ENCODE measurements around the gene GOSR2.
"Not testable (repeated sequence)": the region's sequence is repeated elsewhere in the genome, so short reads cannot be mapped to it uniquely, and the experiment has no call there.

The GOSR2 gene

GRCh38 chr17:46915596-46915995 is 7.4 kb upstream of the GOSR2 start:
- no peak overlapping the region for H3K4me3 ChIP-seq (ENCODE audit: low read length)
- no peaks in the 10 kb centered on the region for H3K27me3 ChIP-seq (ENCODE audit: insufficient read depth, low read length)
- no peaks in the 10 kb centered on the region for H3K9me3 ChIP-seq (ENCODE audit: insufficient read depth, low read depth, low read length)
- H3K4me1 ChIP-seq (ENCODE audit: insufficient read depth, low read length), result no peaks in the 10 kb centered on the region
- WGBS, result 46% methylated on average over 1 of the region's 1 CpG
- no peak overlapping the region for H3K27ac ChIP-seq (ENCODE audit: low read depth, low read length)
- H3K36me3 ChIP-seq (ENCODE audit: insufficient read depth, low read length), result no peaks in the 10 kb centered on the region
- H3K9ac ChIP-seq (ENCODE audit: low read depth, low read length), result no peak overlapping the region

DNA sequence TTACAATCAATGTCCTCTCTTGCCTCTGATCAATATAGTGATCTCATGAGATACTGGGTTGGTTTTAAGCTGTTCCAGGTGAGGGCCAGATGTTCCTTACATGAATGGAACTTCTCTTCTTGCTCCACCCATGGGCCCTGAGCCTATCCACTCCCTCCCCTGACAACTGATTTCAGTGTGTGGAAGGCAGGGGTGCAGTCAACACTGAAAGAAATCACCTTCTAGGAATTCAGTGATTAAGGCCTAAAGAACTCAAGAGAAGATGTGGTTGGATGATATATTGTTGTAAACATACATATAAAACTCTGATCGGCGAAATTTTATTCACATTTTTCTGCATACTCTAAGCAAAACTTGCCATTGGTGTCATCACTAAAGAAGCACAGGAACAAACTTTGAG is 6.7 kb upstream of the GOSR2 start:
- Histone ChIP-seq H3K4me3 (ENCODE audit: low read length) (no peak overlapping the region), H3K9ac (ENCODE audit: low read depth, low read length) (no peak overlapping the region), H3K9me3 (ENCODE audit: insufficient read depth, low read depth, low read length) (no peaks in the 10 kb centered on the region), H3K27me3 (ENCODE audit: insufficient read depth, low read length) (no peaks in the 10 kb centered on the region), H3K36me3 (ENCODE audit: insufficient read depth, low read length) (no peaks in the 10 kb centered on the region), H3K4me1 (ENCODE audit: insufficient read depth, low read length) (no peaks in the 10 kb centered on the region), H3K27ac (ENCODE audit: low read depth, low read length) (no peak overlapping the region)
- WGBS, result 90% methylated on average over 2 of the region's 2 CpGs

- Histone ChIP-seq H3K27me3 (ENCODE audit: insufficient read depth, low read length) (no peaks in the 10 kb centered on the region), H3K27ac (ENCODE audit: low read depth, low read length) (no peak overlapping the region), H3K4me3 (ENCODE audit: low read length) (no peak overlapping the region), H3K9ac (ENCODE audit: low read depth, low read length) (no peak overlapping the region), H3K9me3 (ENCODE audit: insufficient read depth, low read depth, low read length) (no peaks in the 10 kb centered on the region), H3K4me1 (ENCODE audit: insufficient read depth, low read length) (no peaks in the 10 kb centered on the region), H3K36me3 (ENCODE audit: insufficient read depth, low read length) (no peaks in the 10 kb centered on the region)
- 87% methylated on average over 3 of the region's 3 CpGs for WGBS
Measured at GRCh38 chr17:46916623-46917022, 6.3 kb upstream of the GOSR2 start.

DNA sequence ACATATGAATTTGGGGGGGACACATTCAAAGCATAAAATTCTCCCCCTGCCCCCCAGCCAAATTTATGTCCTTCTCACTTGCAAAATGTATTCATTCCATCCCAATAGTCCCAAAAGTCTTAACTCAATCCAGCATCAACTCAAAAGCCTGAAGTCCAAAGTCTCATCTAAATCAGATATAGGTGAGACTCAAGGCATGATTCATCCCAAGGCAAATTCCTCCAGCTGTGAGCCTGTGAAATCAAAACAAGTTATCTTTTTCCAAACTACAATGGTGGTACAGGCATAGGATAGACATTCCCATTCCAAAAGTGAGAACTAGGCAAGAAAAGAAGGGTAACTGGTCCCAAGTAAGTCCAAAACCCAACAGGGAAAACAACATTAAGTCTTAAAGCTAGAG is 5.9 kb upstream of the GOSR2 start:
- Histone ChIP-seq H3K27me3 (ENCODE audit: insufficient read depth, low read length) (no peaks in the 10 kb centered on the region), H3K27ac (ENCODE audit: low read depth, low read length) (no peak overlapping the region), H3K36me3 (ENCODE audit: insufficient read depth, low read length) (no peaks in the 10 kb centered on the region), H3K4me3 (ENCODE audit: low read length) (no peak overlapping the region), H3K9me3 (ENCODE audit: insufficient read depth, low read depth, low read length) (no peaks in the 10 kb centered on the region), H3K4me1 (ENCODE audit: insufficient read depth, low read length) (no peaks in the 10 kb centered on the region), H3K9ac (ENCODE audit: low read depth, low read length) (no peak overlapping the region)

DNA sequence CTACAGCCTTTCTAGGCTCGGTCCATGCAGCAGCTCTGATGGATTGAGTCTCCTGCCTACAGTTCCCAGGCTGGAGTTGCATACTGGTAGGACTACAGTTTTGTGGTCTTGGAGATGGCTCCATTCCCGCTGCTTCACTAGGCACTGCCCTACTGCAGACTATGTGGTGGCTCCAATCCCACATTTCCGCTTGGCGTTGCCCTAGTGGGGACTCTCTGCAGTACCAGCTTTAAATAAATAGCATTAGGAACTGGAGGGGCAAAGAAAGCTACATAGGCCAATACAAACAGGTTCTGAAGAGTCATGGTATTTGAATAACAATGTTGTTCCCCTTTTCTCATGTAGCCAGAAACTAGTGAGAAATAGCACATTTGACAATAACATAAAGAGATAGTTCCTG is 5.4 kb upstream of the GOSR2 start:
- Histone ChIP-seq H3K4me1 (ENCODE audit: insufficient read depth, low read length) (no peaks in the 10 kb centered on the region), H3K27ac (ENCODE audit: low read depth, low read length) (no peak overlapping the region), H3K9me3 (ENCODE audit: insufficient read depth, low read depth, low read length) (no peaks in the 10 kb centered on the region), H3K36me3 (ENCODE audit: insufficient read depth, low read length) (no peaks in the 10 kb centered on the region), H3K4me3 (ENCODE audit: low read length) (no peak overlapping the region), H3K9ac (ENCODE audit: low read depth, low read length) (no peak overlapping the region), H3K27me3 (ENCODE audit: insufficient read depth, low read length) (no peaks in the 10 kb centered on the region)
- 81% methylated on average over 4 of the region's 4 CpGs for WGBS

GRCh38 chr17:46921962-46922361 is 998 bp upstream of the GOSR2 start:
- WGBS, result 81% methylated on average over 4 of the region's 4 CpGs
- H3K27ac ChIP-seq (ENCODE audit: low read depth, low read length), result not testable (repeated sequence)

DNA sequence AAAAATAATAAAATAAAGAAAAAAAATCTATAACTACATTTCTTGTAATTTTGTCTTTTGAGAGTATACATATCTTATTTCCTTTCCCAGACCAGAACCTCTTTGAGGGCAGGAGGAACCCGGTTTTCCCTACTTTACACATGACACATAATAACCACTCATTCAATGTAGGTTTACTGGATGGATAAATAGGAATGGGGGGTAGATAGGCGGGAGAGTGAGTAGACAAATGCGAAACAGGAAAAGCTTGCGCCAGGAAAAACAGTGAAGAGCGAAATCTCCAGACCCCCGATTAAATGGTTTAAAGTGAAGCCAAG is 515 bp upstream of the GOSR2 start:
- H3K4me3 ChIP-seq (ENCODE audit: low read length), result peak overlapping the region; percentile 95
- WGBS, result under 1% methylated on average over 5 of the region's 6 CpGs
- H3K4me1 ChIP-seq (ENCODE audit: insufficient read depth, low read length), result peaks cover 5% of the 10 kb centered on the region; the same call in 1 of the 2 replicates

More at GRCh38 chr17:46921962-46922361, 998 bp upstream of the GOSR2 start:
- not testable (repeated sequence) for H3K9me3 ChIP-seq (ENCODE audit: insufficient read depth, low read depth, low read length); H3K27me3 ChIP-seq (ENCODE audit: insufficient read depth, low read length); H3K4me1 ChIP-seq (ENCODE audit: insufficient read depth, low read length); H3K9ac ChIP-seq (ENCODE audit: low read depth, low read length); H3K36me3 ChIP-seq (ENCODE audit: insufficient read depth, low read length)
- peak overlapping the region; percentile 95 for H3K4me3 ChIP-seq (ENCODE audit: low read length)

DNA sequence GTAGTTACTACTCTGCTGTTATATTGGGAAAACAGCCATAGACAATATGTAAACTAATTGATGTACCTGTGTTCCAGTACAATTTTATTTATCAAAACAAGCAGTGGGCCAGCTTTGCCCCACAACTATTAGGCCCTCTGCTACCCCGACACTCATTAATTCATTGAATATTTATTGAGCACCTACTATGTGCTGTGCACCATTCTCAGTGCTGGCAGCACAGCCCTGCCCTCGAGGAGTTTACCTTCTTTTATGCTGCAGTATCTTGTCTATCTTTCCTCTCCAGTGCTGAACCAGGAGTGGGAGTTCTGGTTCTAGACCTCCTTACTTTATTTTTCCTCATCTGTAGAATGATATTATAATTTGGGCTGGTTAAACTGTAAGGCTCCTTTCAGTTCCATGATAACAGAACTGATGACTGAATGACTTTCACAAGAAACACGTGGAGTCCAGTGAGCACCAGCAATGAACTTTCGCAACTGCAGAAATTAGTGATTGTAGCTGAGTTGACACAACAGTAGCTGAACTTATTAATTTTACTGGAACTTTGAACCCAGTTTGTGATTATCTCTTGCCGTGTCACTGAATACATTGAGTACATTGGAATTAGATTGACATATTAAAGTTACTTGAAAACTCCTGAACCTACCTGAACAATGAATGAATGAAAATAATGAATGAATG is 2.4 kb downstream of the GOSR2 start:
- Histone ChIP-seq H3K27ac (ENCODE audit: low read depth, low read length) (no peak overlapping the region), H3K9me3 (ENCODE audit: insufficient read depth, low read depth, low read length) (no peaks in the 10 kb centered on the region), H3K4me1 (ENCODE audit: insufficient read depth, low read length) (peaks cover 5% of the 10 kb centered on the region; the same call in 1 of the 2 replicates), H3K4me3 (ENCODE audit: low read length) (no peak overlapping the region), H3K36me3 (ENCODE audit: insufficient read depth, low read length) (peaks cover 10% of the 10 kb centered on the region), H3K27me3 (ENCODE audit: insufficient read depth, low read length) (no peaks in the 10 kb centered on the region), H3K9ac (ENCODE audit: low read depth, low read length) (no peak overlapping the region)
- 90% methylated on average over 5 of the region's 5 CpGs for WGBS

More for the DNA sequence above, 515 bp upstream of the GOSR2 start:
- Histone ChIP-seq H3K36me3 (ENCODE audit: insufficient read depth, low read length) (no peaks in the 10 kb centered on the region), H3K9ac (ENCODE audit: low read depth, low read length) (peak overlapping the region; percentile 97), H3K9me3 (ENCODE audit: insufficient read depth, low read depth, low read length) (no peaks in the 10 kb centered on the region), H3K27me3 (ENCODE audit: insufficient read depth, low read length) (no peaks in the 10 kb centered on the region), H3K27ac (ENCODE audit: low read depth, low read length) (peak overlapping the region; percentile 99; the same call in 1 of the 2 replicates)

DNA sequence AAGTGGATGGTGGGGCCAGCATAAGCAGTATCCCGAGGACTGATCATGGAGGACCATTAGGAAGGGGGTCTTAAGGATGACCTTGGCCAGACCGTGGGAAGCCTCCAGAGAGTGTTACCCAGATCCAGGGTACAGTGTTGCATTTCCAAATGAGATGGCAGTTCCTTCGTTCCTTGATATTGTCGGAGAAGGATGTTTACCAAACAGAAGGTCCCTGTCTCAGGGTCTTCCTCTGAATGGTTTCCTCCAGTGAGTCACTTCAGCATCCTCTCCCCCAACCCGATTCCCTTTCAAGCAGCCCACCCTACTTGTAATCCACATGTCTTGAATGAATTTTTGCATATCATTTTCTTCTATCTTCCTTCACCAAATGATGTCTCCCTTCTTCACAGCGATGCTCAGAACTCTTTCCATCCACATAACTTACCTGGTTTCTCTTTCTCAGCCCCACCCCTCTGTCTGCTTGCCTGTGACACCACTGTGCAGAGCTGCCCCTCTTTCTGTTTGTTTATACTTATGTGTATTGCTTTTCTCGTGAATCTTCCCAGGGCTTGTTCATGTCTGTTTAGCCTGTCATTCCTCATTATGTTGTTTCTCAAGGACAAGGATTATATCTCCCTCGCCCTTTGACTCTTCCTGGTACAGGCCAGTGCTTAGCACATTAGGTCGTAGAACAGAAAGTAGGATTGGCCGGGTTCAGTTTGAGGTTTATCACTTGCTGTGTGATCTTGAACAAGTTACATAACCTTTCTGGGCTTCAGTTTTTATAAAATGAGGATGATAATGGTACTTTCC is 5.7 kb downstream of the GOSR2 start:
- peaks cover 5% of the 10 kb centered on the region; the same call in 1 of the 2 replicates for H3K4me1 ChIP-seq (ENCODE audit: insufficient read depth, low read length)
- WGBS, result 91% methylated on average over 10 of the region's 10 CpGs

DNA sequence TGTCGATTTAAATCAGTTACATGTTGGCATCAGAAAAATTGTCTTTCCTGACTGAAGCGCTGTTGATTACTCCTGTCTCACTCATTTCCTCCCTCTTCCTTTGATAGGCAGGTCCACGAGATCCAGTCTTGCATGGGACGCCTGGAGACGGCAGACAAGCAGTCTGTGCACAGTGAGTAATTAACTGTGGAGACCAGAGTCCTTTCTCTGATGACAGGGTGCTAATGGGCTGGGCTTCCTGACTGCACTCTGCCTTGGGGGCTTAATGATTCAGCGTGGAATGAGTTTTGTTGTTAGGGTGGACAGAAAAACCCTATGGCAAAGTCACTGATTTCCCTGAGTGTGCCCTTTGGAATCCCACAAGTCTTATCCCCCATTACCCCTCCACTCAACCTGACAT is 6.5 kb downstream of the GOSR2 start:
- H3K27ac ChIP-seq (ENCODE audit: low read depth, low read length), result no peak overlapping the region
- H3K9me3 ChIP-seq (ENCODE audit: insufficient read depth, low read depth, low read length), result no peaks in the 10 kb centered on the region
- H3K9ac ChIP-seq (ENCODE audit: low read depth, low read length), result no peak overlapping the region
- no peak overlapping the region for H3K4me3 ChIP-seq (ENCODE audit: low read length)
- WGBS, result 82% methylated on average over 6 of the region's 6 CpGs
- no peaks in the 10 kb centered on the region for H3K4me1 ChIP-seq (ENCODE audit: insufficient read depth, low read length)
- H3K27me3 ChIP-seq (ENCODE audit: insufficient read depth, low read length), result no peaks in the 10 kb centered on the region
- peaks cover 51% of the 10 kb centered on the region for H3K36me3 ChIP-seq (ENCODE audit: insufficient read depth, low read length)

More for the DNA sequence above, 5.7 kb downstream of the GOSR2 start:
- Histone ChIP-seq H3K27me3 (ENCODE audit: insufficient read depth, low read length) (no peaks in the 10 kb centered on the region), H3K4me3 (ENCODE audit: low read length) (no peak overlapping the region), H3K36me3 (ENCODE audit: insufficient read depth, low read length) (peaks cover 43% of the 10 kb centered on the region), H3K27ac (ENCODE audit: low read depth, low read length) (no peak overlapping the region), H3K9ac (ENCODE audit: low read depth, low read length) (no peak overlapping the region), H3K9me3 (ENCODE audit: insufficient read depth, low read depth, low read length) (no peaks in the 10 kb centered on the region)

GRCh38 chr17:46930051-46930450 is 7.1 kb downstream of the GOSR2 start:
- Histone ChIP-seq H3K9me3 (ENCODE audit: insufficient read depth, low read depth, low read length) (no peaks in the 10 kb centered on the region), H3K36me3 (ENCODE audit: insufficient read depth, low read length) (peaks cover 57% of the 10 kb centered on the region), H3K27ac (ENCODE audit: low read depth, low read length) (no peak overlapping the region), H3K4me1 (ENCODE audit: insufficient read depth, low read length) (no peaks in the 10 kb centered on the region), H3K27me3 (ENCODE audit: insufficient read depth, low read length) (no peaks in the 10 kb centered on the region), H3K9ac (ENCODE audit: low read depth, low read length) (no peak overlapping the region), H3K4me3 (ENCODE audit: low read length) (no peak overlapping the region)
- 100% methylated on average over 4 of the region's 4 CpGs for WGBS
